ENCODE results near the gene CIDEB.
A peak's percentile ranks its signal among the peaks of the same experiment; 100 is the strongest.

Gene CIDEB

DNA sequence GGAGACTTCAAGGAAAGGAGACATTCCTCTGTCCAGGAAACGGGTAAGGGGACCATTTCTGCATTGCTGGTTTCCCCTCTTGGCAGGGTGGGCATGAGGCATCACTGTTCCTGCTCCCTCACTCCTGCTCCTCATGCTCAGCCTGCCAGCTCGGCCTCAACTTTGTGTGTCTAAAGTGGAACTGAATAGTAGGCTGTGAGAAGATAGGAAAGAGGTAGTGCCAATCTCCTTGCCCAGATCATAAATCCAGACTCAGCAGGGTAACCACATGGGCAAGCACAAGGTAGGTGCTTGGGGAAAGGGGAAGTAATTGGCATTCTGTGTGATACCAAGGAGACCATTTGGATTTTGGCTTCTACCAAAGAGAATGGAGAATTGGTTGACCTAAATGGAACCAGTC is 6.1 kb upstream of the CIDEB start:
- Histone ChIP-seq H3K23ac (ENCODE audit: low read length) (no peak overlapping the region), H3K4me1 (ENCODE audit: control insufficient read depth in 1 of 2, insufficient read depth in 2 of 2, low read length in 2 of 2) (no peaks in the 10 kb centered on the region), H2AK5ac (ENCODE audit: low read length) (no peak overlapping the region), H3K27ac (ENCODE audit: low read depth, low read length) (no peak overlapping the region), H2AFZ (ENCODE audit: insufficient read depth, low read length, poor library complexity) (no peak overlapping the region), H3K14ac (ENCODE audit: low read length) (no peak overlapping the region), H3K36me3 (ENCODE audit: control insufficient read depth in 1 of 2, insufficient read depth in 2 of 2, low read length in 2 of 2) (peaks cover 20 to 21% of the 10 kb centered on the region in 2 experiments), H2BK5ac (ENCODE audit: low read depth, low read length, poor library complexity) (no peak overlapping the region), H3K9me3 (ENCODE audit: insufficient read depth, low read depth, low read length) (no peaks in the 10 kb centered on the region), H3K18ac (ENCODE audit: low read length) (no peak overlapping the region), H3K27me3 (ENCODE audit: insufficient read depth, low read length) (no peaks in the 10 kb centered on the region), H2BK12ac (ENCODE audit: low read length) (no peak overlapping the region), H3K4me3 (ENCODE audit: low read depth, low read length) (no peak overlapping the region), H3K9ac (ENCODE audit: low read length) (no peak overlapping the region), H4K12ac (ENCODE audit: low read depth, low read length) (no peak overlapping the region), H2BK120ac (ENCODE audit: insufficient read depth, low read length, poor library complexity) (no peak overlapping the region), H3K79me1 (ENCODE audit: low read length) (no peaks in the 10 kb centered on the region), H3K79me2 (ENCODE audit: control insufficient read depth, insufficient read depth, low read length, poor library complexity) (no peaks in the 10 kb centered on the region), H3K4me2 (ENCODE audit: low read length) (no peak overlapping the region), H4K8ac (ENCODE audit: low read depth, low read length) (no peak overlapping the region), H3K4ac (ENCODE audit: low read depth, low read length) (no peak overlapping the region), H4K91ac (ENCODE audit: low read depth, low read length) (no peak overlapping the region)
- no CpG with 5 or more reads among the region's 2 CpGs for WGBS (ENCODE audit: extremely low coverage, insufficient coverage, insufficient read length)
- DNase-seq, result no peak

GRCh38 chr14:24312736-24313507 is 5.1 kb upstream of the CIDEB start:
- H3K79me2 ChIP-seq (ENCODE audit: control insufficient read depth, insufficient read depth, low read length, poor library complexity), result no peaks in the 10 kb centered on the region
- H3K4me1 ChIP-seq (ENCODE audit: control insufficient read depth in 1 of 2, insufficient read depth in 2 of 2, low read length in 2 of 2), result peaks cover 0 to under 1% of the 10 kb centered on the region in 2 experiments
- H2BK12ac ChIP-seq (ENCODE audit: low read length), result no peak overlapping the region
- H3K36me3 ChIP-seq (ENCODE audit: control insufficient read depth in 1 of 2, insufficient read depth in 2 of 2, low read length in 2 of 2), result peaks cover 24% of the 10 kb centered on the region in 2 experiments
- no peak overlapping the region for H3K4me2 ChIP-seq (ENCODE audit: low read length)
- H3K79me1 ChIP-seq (ENCODE audit: low read length), result no peaks in the 10 kb centered on the region
- H3K9ac ChIP-seq (ENCODE audit: low read length), result no peak overlapping the region
- H4K91ac ChIP-seq (ENCODE audit: low read depth, low read length), result no peak overlapping the region
- H3K27me3 ChIP-seq (ENCODE audit: insufficient read depth, low read length), result no peaks in the 10 kb centered on the region
- WGBS (ENCODE audit: extremely low coverage, insufficient coverage, insufficient read length), result no CpG with 5 or more reads among the region's 9 CpGs
- no peak overlapping the region for H3K18ac ChIP-seq (ENCODE audit: low read length)
- H3K4ac ChIP-seq (ENCODE audit: low read depth, low read length), result no peak overlapping the region
- no peak overlapping the region for H4K8ac ChIP-seq (ENCODE audit: low read depth, low read length)
- H2AK5ac ChIP-seq (ENCODE audit: low read length), result no peak overlapping the region
- H3K23ac ChIP-seq (ENCODE audit: low read length), result no peak overlapping the region
- DNase-seq, result peak in 1 of 2 donors; percentile 23
- no peak overlapping the region for H2BK120ac ChIP-seq (ENCODE audit: insufficient read depth, low read length, poor library complexity)
- H3K4me3 ChIP-seq (ENCODE audit: low read depth, low read length), result no peak overlapping the region
- no peaks in the 10 kb centered on the region for H3K9me3 ChIP-seq (ENCODE audit: insufficient read depth, low read depth, low read length)
- no peak overlapping the region for H3K14ac ChIP-seq (ENCODE audit: low read length)
- H4K12ac ChIP-seq (ENCODE audit: low read depth, low read length), result no peak overlapping the region
- no peak overlapping the region for H2AFZ ChIP-seq (ENCODE audit: insufficient read depth, low read length, poor library complexity)
- no peak overlapping the region for H2BK5ac ChIP-seq (ENCODE audit: low read depth, low read length, poor library complexity)
- no peak overlapping the region for H3K27ac ChIP-seq (ENCODE audit: low read depth, low read length)

DNA sequence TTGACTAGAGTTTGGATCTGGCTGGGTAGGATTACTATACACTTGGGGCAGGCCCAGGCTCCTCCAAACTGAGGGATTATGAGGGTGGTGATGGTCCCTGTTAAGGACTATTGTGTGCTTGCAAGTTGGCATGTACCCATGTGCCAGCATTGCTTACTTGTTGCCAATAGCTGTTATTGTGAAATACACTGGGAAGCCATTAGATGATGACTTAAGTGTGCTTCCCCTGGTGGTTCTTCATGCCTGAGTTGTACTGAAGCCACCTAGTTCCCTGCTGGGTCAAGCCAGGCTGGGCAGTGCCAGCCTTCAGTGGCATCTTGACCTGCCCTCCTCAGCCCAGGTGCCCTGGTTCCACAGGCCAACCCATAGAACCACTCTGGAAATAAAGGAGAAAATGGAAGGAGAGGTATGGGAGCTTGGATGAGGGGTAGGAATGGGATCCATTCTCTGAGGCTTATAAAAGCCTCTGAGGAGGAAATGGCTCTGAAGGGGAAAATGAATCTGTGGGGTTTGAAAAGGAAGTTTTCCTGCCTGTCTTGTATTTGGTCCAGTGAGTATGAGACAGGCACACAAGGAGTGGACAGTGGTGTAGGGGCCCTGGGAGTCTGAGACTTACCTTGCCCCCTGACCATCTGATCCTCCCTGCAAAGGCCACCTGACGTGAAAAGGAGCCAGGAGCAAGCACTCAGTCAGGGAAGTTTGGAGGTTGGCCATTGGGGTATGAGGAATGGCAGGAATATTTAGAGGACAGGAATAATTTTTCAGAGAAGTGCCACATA is 4.2 kb upstream of the CIDEB start:
- Histone ChIP-seq H2BK5ac (ENCODE audit: low read depth, low read length, poor library complexity) (no peak overlapping the region), H3K4me1 (ENCODE audit: control insufficient read depth in 1 of 2, insufficient read depth in 2 of 2, low read length in 2 of 2) (peaks cover 0 to 5% of the 10 kb centered on the region in 2 experiments), H3K9ac (ENCODE audit: low read length) (no peak overlapping the region), H4K91ac (ENCODE audit: low read depth, low read length) (no peak overlapping the region), H3K27me3 (ENCODE audit: insufficient read depth, low read length) (no peaks in the 10 kb centered on the region), H3K14ac (ENCODE audit: low read length) (no peak overlapping the region), H2AK5ac (ENCODE audit: low read length) (no peak overlapping the region), H3K23ac (ENCODE audit: low read length) (no peak overlapping the region), H3K4me3 (ENCODE audit: low read depth, low read length) (no peak overlapping the region), H3K79me2 (ENCODE audit: control insufficient read depth, insufficient read depth, low read length, poor library complexity) (no peaks in the 10 kb centered on the region), H4K12ac (ENCODE audit: low read depth, low read length) (no peak overlapping the region), H2AFZ (ENCODE audit: insufficient read depth, low read length, poor library complexity) (no peak overlapping the region), H3K27ac (ENCODE audit: low read depth, low read length) (no peak overlapping the region), H3K79me1 (ENCODE audit: low read length) (no peaks in the 10 kb centered on the region), H3K9me3 (ENCODE audit: insufficient read depth, low read depth, low read length) (no peaks in the 10 kb centered on the region), H2BK120ac (ENCODE audit: insufficient read depth, low read length, poor library complexity) (no peak overlapping the region), H4K8ac (ENCODE audit: low read depth, low read length) (no peak overlapping the region), H3K4ac (ENCODE audit: low read depth, low read length) (no peak overlapping the region), H2BK12ac (ENCODE audit: low read length) (no peak overlapping the region), H3K36me3 (ENCODE audit: control insufficient read depth in 1 of 2, insufficient read depth in 2 of 2, low read length in 2 of 2) (peaks cover 24 to 27% of the 10 kb centered on the region in 2 experiments), H3K4me2 (ENCODE audit: low read length) (no peak overlapping the region), H3K18ac (ENCODE audit: low read length) (no peak overlapping the region)
- peak in 1 of 2 donors; percentile 12 for DNase-seq
- WGBS (ENCODE audit: extremely low coverage, insufficient coverage, insufficient read length), result no CpG with 5 or more reads among the region's 1 CpG

GRCh38 chr14:24310646-24311604 is 3.1 kb upstream of the CIDEB start, which contains the start of gene LTB4R:
Gene LTB4R, plus strand, starts transcription at chr14:24311502. Its CDS starts 4,150 bp downstream, at chr14:24315652.
- Histone ChIP-seq H3K14ac (ENCODE audit: low read length) (no peak within 1 kb of the TSS), H3K4me2 (ENCODE audit: low read length) (no peak within 1 kb of the TSS), H4K91ac (ENCODE audit: low read depth, low read length) (no peak within 1 kb of the TSS), H3K9ac (ENCODE audit: low read length) (no peak within 1 kb of the TSS), H3K36me3 (ENCODE audit: control insufficient read depth in 1 of 2, insufficient read depth in 2 of 2, low read length in 2 of 2) (peaks cover 28 to 35% of the 10 kb centered on the region in 2 experiments), H3K4ac (ENCODE audit: low read depth, low read length) (no peak within 1 kb of the TSS), H3K23ac (ENCODE audit: low read length) (no peak within 1 kb of the TSS), H2BK12ac (ENCODE audit: low read length) (no peak within 1 kb of the TSS), H2AK5ac (ENCODE audit: low read length) (no peak within 1 kb of the TSS), H2AFZ (ENCODE audit: insufficient read depth, low read length, poor library complexity) (no peak within 1 kb of the TSS), H3K4me1 (ENCODE audit: control insufficient read depth in 1 of 2, insufficient read depth in 2 of 2, low read length in 2 of 2) (peaks cover 0 to 5% of the 10 kb centered on the region in 2 experiments), H3K79me1 (ENCODE audit: low read length) (no peaks in the 10 kb centered on the region), H4K12ac (ENCODE audit: low read depth, low read length) (no peak within 1 kb of the TSS), H3K79me2 (ENCODE audit: control insufficient read depth, insufficient read depth, low read length, poor library complexity) (no peaks in the 10 kb centered on the region), H3K4me3 (ENCODE audit: low read depth, low read length) (no peak within 1 kb of the TSS), H2BK120ac (ENCODE audit: insufficient read depth, low read length, poor library complexity) (no peak within 1 kb of the TSS), H3K27ac (ENCODE audit: low read depth, low read length) (no peak within 1 kb of the TSS), H3K9me3 (ENCODE audit: insufficient read depth, low read depth, low read length) (no peaks in the 10 kb centered on the region), H2BK5ac (ENCODE audit: low read depth, low read length, poor library complexity) (no peak within 1 kb of the TSS), H3K18ac (ENCODE audit: low read length) (no peak within 1 kb of the TSS), H4K8ac (ENCODE audit: low read depth, low read length) (no peak within 1 kb of the TSS), H3K27me3 (ENCODE audit: insufficient read depth, low read length) (no peaks in the 10 kb centered on the region)
- WGBS (ENCODE audit: extremely low coverage, insufficient coverage, insufficient read length), result no CpG with 5 or more reads among the region's 99 CpGs
- peak in 1 of 2 donors; percentile 2 for DNase-seq

All from trophoblast cell (in vitro differentiated cells and primary cell).